ENCODE results near the gene PDE2A.

GRCh38 chr11:72613977-72614376 is 60.2 kb downstream of the PDE2A start:
- no peak for TF ChIP-seq CTCF (IDR thresholded peaks at IDR 0.05)
- no peak for TF ChIP-seq POLR2A (IDR thresholded peaks at IDR 0.05)

All from uterus (tissue), 2 donors.